ENCODE measurements around the gene PRKCE. TPM values are rescaled to one million over a fixed set of nuclear protein-coding genes. Genes with fewer than 3 reads are reported as not detected.
A peak's percentile ranks its signal among the peaks of the same experiment; 100 is the strongest.
"Not testable (repeated sequence)": the region's sequence is repeated elsewhere in the genome, so short reads cannot be mapped to it uniquely, and the experiment has no call there.

PRKCE gene
- total and polyA plus RNA-seq, 2 experiments from 2014 or later = 9.6 to 11.9 TPM

DNA sequence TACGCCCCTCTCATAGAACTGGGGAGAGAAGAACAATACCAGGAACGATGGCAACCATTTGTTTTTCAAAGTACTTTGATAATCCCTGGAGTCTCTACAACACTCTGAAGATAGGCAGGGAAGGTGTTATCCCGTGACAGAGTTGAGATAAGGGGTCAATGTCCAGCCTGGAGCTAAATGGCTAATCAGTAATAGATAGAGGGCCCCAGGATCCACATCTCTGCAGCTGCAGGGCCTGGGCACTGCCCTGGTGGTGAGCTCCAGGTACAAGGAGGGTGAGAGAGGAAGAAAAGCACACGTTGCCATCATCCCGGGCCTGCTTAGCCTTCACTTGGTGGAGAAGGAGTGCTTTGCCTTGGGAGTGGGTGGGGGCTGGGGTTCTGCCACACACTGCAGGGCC, 260.6 kb downstream of the PRKCE start:
- 46% methylated on average over 5 of the region's 5 CpGs for WGBS (ENCODE audit: low lambda C conversion rate, missing lambda C conversion rate)
- Histone ChIP-seq H3K27ac (peak overlapping the region; percentile 94), H3K9me3 (ENCODE audit: low read depth) (no peaks in the 10 kb centered on the region), H3K27me3 (no peaks in the 10 kb centered on the region), H3K79me2 (no peaks in the 10 kb centered on the region), H3K4me1 (ENCODE audit: insufficient read depth) (peaks cover 30% of the 10 kb centered on the region), H3K9me2 (replicated peaks; ENCODE audit: insufficient read depth) (no peaks in the 10 kb centered on the region), H3K4me2 (peak overlapping the region; percentile 41), H2AFZ (no peak overlapping the region), H3K4me3 (no peak overlapping the region), H4K20me1 (ENCODE audit: insufficient read depth, poor library complexity, severe bottlenecking) (no peaks in the 10 kb centered on the region), H3K36me3 (replicated peaks; ENCODE audit: insufficient read depth, low read depth) (no peaks in the 10 kb centered on the region)
- TF ChIP-seq EZH2 (IDR thresholded peaks at IDR 0.05; ENCODE audit: borderline replicate concordance) (no peak), EZH2phosphoT487 (IDR thresholded peaks at IDR 0.05; ENCODE audit: low read depth, severe bottlenecking, unreplicated experiment) (no peak)
- TF ChIP-seq, protein P1, sequence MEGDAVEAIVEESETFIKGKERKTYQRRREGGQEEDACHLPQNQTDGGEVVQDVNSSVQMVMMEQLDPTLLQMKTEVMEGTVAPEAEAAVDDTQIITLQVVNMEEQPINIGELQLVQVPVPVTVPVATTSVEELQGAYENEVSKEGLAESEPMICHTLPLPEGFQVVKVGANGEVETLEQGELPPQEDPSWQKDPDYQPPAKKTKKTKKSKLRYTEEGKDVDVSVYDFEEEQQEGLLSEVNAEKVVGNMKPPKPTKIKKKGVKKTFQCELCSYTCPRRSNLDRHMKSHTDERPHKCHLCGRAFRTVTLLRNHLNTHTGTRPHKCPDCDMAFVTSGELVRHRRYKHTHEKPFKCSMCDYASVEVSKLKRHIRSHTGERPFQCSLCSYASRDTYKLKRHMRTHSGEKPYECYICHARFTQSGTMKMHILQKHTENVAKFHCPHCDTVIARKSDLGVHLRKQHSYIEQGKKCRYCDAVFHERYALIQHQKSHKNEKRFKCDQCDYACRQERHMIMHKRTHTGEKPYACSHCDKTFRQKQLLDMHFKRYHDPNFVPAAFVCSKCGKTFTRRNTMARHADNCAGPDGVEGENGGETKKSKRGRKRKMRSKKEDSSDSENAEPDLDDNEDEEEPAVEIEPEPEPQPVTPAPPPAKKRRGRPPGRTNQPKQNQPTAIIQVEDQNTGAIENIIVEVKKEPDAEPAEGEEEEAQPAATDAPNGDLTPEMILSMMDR (IDR thresholded peaks at IDR 0.05; ENCODE audit: poor library complexity) = no peak
- DNase-seq (ENCODE audit: low spot score) = peak; percentile 79

DNA sequence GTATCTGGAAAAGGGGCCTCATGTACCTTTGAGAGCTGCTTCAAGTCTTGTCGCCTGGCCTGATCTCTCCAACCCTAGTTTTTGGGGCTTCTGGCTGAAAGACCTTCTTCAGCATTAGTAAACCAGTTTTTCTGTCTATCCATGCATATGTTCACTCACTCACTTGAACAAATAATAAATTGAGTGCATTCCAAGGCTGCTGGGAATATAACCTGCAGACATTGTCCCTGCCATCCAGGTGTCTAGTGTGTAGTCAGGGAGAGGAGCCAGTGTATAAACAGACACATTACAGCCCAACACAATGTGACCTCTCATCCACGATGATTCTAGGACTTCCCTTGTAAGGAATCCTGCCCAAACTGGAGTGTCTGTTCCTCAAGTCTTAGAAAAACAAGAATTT, 262.1 kb downstream of the PRKCE start:
- Histone ChIP-seq H3K9me2 (replicated peaks; ENCODE audit: insufficient read depth) (no peaks in the 10 kb centered on the region), H3K36me3 (replicated peaks; ENCODE audit: insufficient read depth, low read depth) (no peaks in the 10 kb centered on the region), H2AFZ (no peak overlapping the region), H4K20me1 (ENCODE audit: insufficient read depth, poor library complexity, severe bottlenecking) (no peaks in the 10 kb centered on the region), H3K27me3 (no peaks in the 10 kb centered on the region), H3K4me1 (ENCODE audit: insufficient read depth) (peaks cover 33% of the 10 kb centered on the region), H3K4me2 (no peak overlapping the region), H3K9me3 (ENCODE audit: low read depth) (no peaks in the 10 kb centered on the region), H3K79me2 (no peaks in the 10 kb centered on the region), H3K4me3 (no peak overlapping the region), H3K27ac (peak overlapping the region; percentile 75)
- TF ChIP-seq, protein P1 (IDR thresholded peaks at IDR 0.05; ENCODE audit: poor library complexity) = no peak
- TF ChIP-seq EZH2 (IDR thresholded peaks at IDR 0.05; ENCODE audit: borderline replicate concordance) (no peak), EZH2phosphoT487 (IDR thresholded peaks at IDR 0.05; ENCODE audit: low read depth, severe bottlenecking, unreplicated experiment) (no peak)
- no peak for DNase-seq (ENCODE audit: low spot score)
- WGBS (ENCODE audit: low lambda C conversion rate, missing lambda C conversion rate) = 64% methylated on average over 2 of the region's 2 CpGs

DNA sequence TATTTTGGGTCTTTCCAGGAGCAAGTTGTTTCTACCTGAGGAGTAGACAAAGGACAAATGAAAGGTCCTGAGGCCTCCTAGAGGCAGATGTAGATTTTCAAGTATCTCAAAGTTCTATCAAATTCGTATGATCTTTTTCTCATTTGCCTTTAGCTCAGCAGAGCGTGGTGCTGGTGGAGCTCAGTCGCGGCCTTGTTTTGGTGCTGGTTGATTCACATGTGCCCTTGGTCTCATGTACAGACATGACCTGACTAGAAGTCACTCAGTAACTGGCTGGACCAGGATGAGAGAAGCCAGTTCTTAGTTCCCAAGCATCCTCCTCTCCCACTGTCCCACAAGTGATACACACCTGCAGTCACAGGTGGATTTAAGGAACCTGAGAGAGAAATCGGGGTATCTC, 264.0 kb downstream of the PRKCE start:
- Histone ChIP-seq H3K36me3 (replicated peaks; ENCODE audit: insufficient read depth, low read depth) (no peaks in the 10 kb centered on the region), H2AFZ (no peak overlapping the region), H3K9me2 (replicated peaks; ENCODE audit: insufficient read depth) (no peaks in the 10 kb centered on the region), H4K20me1 (ENCODE audit: insufficient read depth, poor library complexity, severe bottlenecking) (no peaks in the 10 kb centered on the region), H3K4me3 (no peak overlapping the region), H3K79me2 (no peaks in the 10 kb centered on the region), H3K4me1 (ENCODE audit: insufficient read depth) (peaks cover 37% of the 10 kb centered on the region), H3K4me2 (no peak overlapping the region), H3K9me3 (ENCODE audit: low read depth) (no peaks in the 10 kb centered on the region), H3K27me3 (no peaks in the 10 kb centered on the region), H3K27ac (no peak overlapping the region)
- TF ChIP-seq, protein P1 (IDR thresholded peaks at IDR 0.05; ENCODE audit: poor library complexity) = no peak
- TF ChIP-seq EZH2 (IDR thresholded peaks at IDR 0.05; ENCODE audit: borderline replicate concordance) (no peak), EZH2phosphoT487 (IDR thresholded peaks at IDR 0.05; ENCODE audit: low read depth, severe bottlenecking, unreplicated experiment) (no peak)
- no peak for DNase-seq (ENCODE audit: low spot score)
- WGBS (ENCODE audit: low lambda C conversion rate, missing lambda C conversion rate) = 97% methylated on average over 5 of the region's 5 CpGs

DNA sequence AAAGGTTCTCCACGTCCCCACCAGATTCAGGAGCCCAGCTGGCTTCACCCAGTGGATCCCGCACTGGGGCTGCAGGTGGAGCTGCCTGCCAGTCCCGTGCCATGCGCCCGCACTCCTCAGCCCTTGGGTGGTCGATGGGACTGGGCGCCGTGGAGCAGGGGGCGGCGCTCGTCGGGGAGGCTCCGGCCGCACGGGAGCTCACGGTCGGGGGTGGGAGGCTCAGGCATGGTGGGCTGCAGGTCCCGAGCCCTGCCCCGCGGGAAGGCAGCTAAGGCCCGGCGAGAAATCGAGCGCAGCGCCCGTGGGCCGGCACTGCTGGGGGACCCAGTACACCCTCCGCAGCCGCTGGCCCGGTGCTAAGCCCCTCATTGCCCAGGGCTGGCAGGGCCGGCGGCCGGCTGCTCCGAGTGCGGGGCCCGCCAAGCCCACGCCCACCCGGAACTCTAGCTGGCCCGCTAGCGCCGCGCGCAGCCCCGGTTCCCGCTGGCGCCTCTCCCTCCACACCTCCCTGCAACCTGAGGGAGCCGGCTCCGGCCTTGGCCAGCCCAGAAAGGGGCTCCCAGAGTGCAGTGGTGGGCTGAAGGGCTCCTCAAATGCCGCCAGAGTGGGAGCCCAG, 266.2 kb downstream of the PRKCE start:
- not testable (repeated sequence) for H3K27ac ChIP-seq; H3K4me2 ChIP-seq; H3K79me2 ChIP-seq; H3K36me3 ChIP-seq (replicated peaks; ENCODE audit: insufficient read depth, low read depth); H4K20me1 ChIP-seq (ENCODE audit: insufficient read depth, poor library complexity, severe bottlenecking); DNase-seq (ENCODE audit: low spot score); H3K27me3 ChIP-seq; H3K4me3 ChIP-seq; H3K9me2 ChIP-seq (replicated peaks; ENCODE audit: insufficient read depth); H3K9me3 ChIP-seq (ENCODE audit: low read depth); H2AFZ ChIP-seq
- WGBS (ENCODE audit: low lambda C conversion rate, missing lambda C conversion rate) = 98% methylated on average over 18 of the region's 49 CpGs
- H3K4me1 ChIP-seq (ENCODE audit: insufficient read depth) = peaks cover 26% of the 10 kb centered on the region
